Urinary bladder (tissue), 4 donors: Measurements from ENCODE around the gene NDC80. TPM values are rescaled to one million over a fixed set of nuclear protein-coding genes. Genes with fewer than 3 reads are reported as not detected.
A peak's percentile ranks its signal among the peaks of the same experiment; 100 is the strongest.

ENCODE experiments used
- DNase-seq: peaks from one replicate; pipeline ENCODE4 v3.0.0-alpha.2; 2015; ENCODE audit errors: extremely low spot score
- H3K27ac ChIP-seq: one replicate; pipeline ENCODE4 v1.5.1; 2013; ENCODE audit warnings: low read depth, mild to moderate bottlenecking, moderate library complexity
- H3K36me3 ChIP-seq: one replicate; pipeline ENCODE4 v1.6.1; 2013; ENCODE audit warnings: mild to moderate bottlenecking, moderate library complexity; ENCODE audit not compliant: insufficient read depth
- H3K4me1 ChIP-seq: one replicate; pipeline ENCODE4 v1.6.1; 2013; ENCODE audit warnings: mild to moderate bottlenecking, moderate library complexity; ENCODE audit not compliant: insufficient read depth
- H3K4me3 ChIP-seq: one replicate; pipeline ENCODE4 v1.5.1; 2013; ENCODE audit warnings: low read depth, low read length
- WGBS: extraction: QIAGEN DNeasy Blood & Tissue Kit; methylation state at CpG from one replicate; pipeline ENCODE4 v1.1.7; 2013; 5-methylcytosine and 5-hydroxymethylcytosine counted together
- polyA plus RNA-seq: library from polyadenylated mRNA; stranded (reverse); fragments of 200-250 nt; gene quantifications from one replicate; pipeline ENCODE4 v1.2.3, GENCODE V29; 2013
- total RNA-seq: library from RNA; depleted of rRNA; stranded (reverse); fragments of >200 nt; gene quantifications from one replicate; pipeline ENCODE4 v1.2.3, GENCODE V29; 2014
- donor health status: healthy with polysubstance abuse.
- donor health status: healthy.

NDC80 gene
- total and polyA plus RNA-seq, 2 donors, result 0.77 to 33.0 TPM

- DNase-seq, result peak; percentile 42
- WGBS, result 0% methylated on average over 16 of the region's 16 CpGs
- Histone ChIP-seq H3K4me1 (peaks cover 2% of the 10 kb centered on the region), H3K36me3 (no peaks in the 10 kb centered on the region), H3K4me3 (peak overlapping the region; percentile 60), H3K27ac (peak overlapping the region; percentile 94)
Measured at GRCh38 chr18:2570772-2571199, 571 bp upstream of the NDC80 start.

GRCh38 chr18:2572171-2572569 is 813 bp downstream of the NDC80 start:
- Histone ChIP-seq H3K27ac (no peak overlapping the region), H3K4me1 (peaks cover 2% of the 10 kb centered on the region), H3K4me3 (no peak overlapping the region), H3K36me3 (no peaks in the 10 kb centered on the region)
- no peak for DNase-seq
- WGBS, result 1% methylated on average over 1 of the region's 1 CpG

GRCh38 chr18:2572892-2573291 is 1.5 kb downstream of the NDC80 start:
- 18% methylated on average over 5 of the region's 5 CpGs for WGBS
- H3K36me3 ChIP-seq, result no peaks in the 10 kb centered on the region
- H3K4me3 ChIP-seq, result no peak overlapping the region
- H3K4me1 ChIP-seq, result peaks cover 2% of the 10 kb centered on the region
- DNase-seq, result no peak
- H3K27ac ChIP-seq, result no peak overlapping the region

GRCh38 chr18:2573408-2573807 is 2.1 kb downstream of the NDC80 start:
- DNase-seq, result no peak
- 32% methylated on average over 2 of the region's 2 CpGs for WGBS
- Histone ChIP-seq H3K27ac (no peak overlapping the region), H3K36me3 (no peaks in the 10 kb centered on the region), H3K4me1 (peaks cover 2% of the 10 kb centered on the region), H3K4me3 (no peak overlapping the region)

GRCh38 chr18:2587788-2588187 is 16.4 kb downstream of the NDC80 start:
- H3K36me3 ChIP-seq, result no peaks in the 10 kb centered on the region

GRCh38 chr18:2588666-2589344 is 17.4 kb downstream of the NDC80 start:
- no peaks in the 10 kb centered on the region for H3K36me3 ChIP-seq
- peak; percentile 33 for DNase-seq
- 46% methylated on average over 5 of the region's 5 CpGs for WGBS
- H3K4me1 ChIP-seq, result no peaks in the 10 kb centered on the region
- peak overlapping the region; percentile 38 for H3K27ac ChIP-seq
- no peak overlapping the region for H3K4me3 ChIP-seq

More at GRCh38 chr18:2587788-2588187, 16.4 kb downstream of the NDC80 start:
- WGBS, result 67% methylated on average over 3 of the region's 3 CpGs
- no peak overlapping the region for H3K4me3 ChIP-seq
- no peak for DNase-seq
- H3K4me1 ChIP-seq, result no peaks in the 10 kb centered on the region
- peak overlapping the region; percentile 10 for H3K27ac ChIP-seq

GRCh38 chr18:2589345-2590068 is 18.1 kb downstream of the NDC80 start:
- WGBS, result 77% methylated on average over 3 of the region's 3 CpGs
- H3K4me3 ChIP-seq, result no peak overlapping the region
- H3K4me1 ChIP-seq, result no peaks in the 10 kb centered on the region
- DNase-seq, result no peak
- H3K36me3 ChIP-seq, result no peaks in the 10 kb centered on the region
- H3K27ac ChIP-seq, result peak overlapping the region; percentile 61

- Histone ChIP-seq H3K4me3 (no peak overlapping the region), H3K36me3 (no peaks in the 10 kb centered on the region), H3K27ac (peak overlapping the region; percentile 61), H3K4me1 (no peaks in the 10 kb centered on the region)
- WGBS, result 73% methylated on average over 2 of the region's 2 CpGs
- no peak for DNase-seq
Measured at GRCh38 chr18:2590303-2590702, 18.9 kb downstream of the NDC80 start.

GRCh38 chr18:2597639-2598038 is 26.3 kb downstream of the NDC80 start:
- H3K4me1 ChIP-seq, result no peaks in the 10 kb centered on the region
- no peak overlapping the region for H3K27ac ChIP-seq
- H3K4me3 ChIP-seq, result no peak overlapping the region
- no peaks in the 10 kb centered on the region for H3K36me3 ChIP-seq
- no peak for DNase-seq
- 96% methylated on average over 5 of the region's 5 CpGs for WGBS

- no peak overlapping the region for H3K27ac ChIP-seq
- no peaks in the 10 kb centered on the region for H3K36me3 ChIP-seq
- H3K4me3 ChIP-seq, result no peak overlapping the region
- H3K4me1 ChIP-seq, result no peaks in the 10 kb centered on the region
- DNase-seq, result no peak
Measured at GRCh38 chr18:2602844-2603243, 31.5 kb downstream of the NDC80 start.

- no peaks in the 10 kb centered on the region for H3K4me1 ChIP-seq
- no peak overlapping the region for H3K4me3 ChIP-seq
- no peak for DNase-seq
- H3K36me3 ChIP-seq, result no peaks in the 10 kb centered on the region
- peak overlapping the region; percentile 23 for H3K27ac ChIP-seq
- 68% methylated on average over 2 of the region's 2 CpGs for WGBS
Measured at GRCh38 chr18:2606335-2606734, 35.0 kb downstream of the NDC80 start.

GRCh38 chr18:2609604-2610003 is 38.2 kb downstream of the NDC80 start:
- Histone ChIP-seq H3K4me3 (no peak overlapping the region), H3K36me3 (no peaks in the 10 kb centered on the region), H3K4me1 (no peaks in the 10 kb centered on the region), H3K27ac (no peak overlapping the region)
- DNase-seq, result no peak
- 95% methylated on average over 2 of the region's 2 CpGs for WGBS

- Histone ChIP-seq H3K4me3 (no peak overlapping the region), H3K27ac (no peak overlapping the region), H3K36me3 (peaks cover 2% of the 10 kb centered on the region), H3K4me1 (no peaks in the 10 kb centered on the region)
- 85% methylated on average over 5 of the region's 5 CpGs for WGBS
- DNase-seq, result no peak
Measured at GRCh38 chr18:2610549-2610948, 39.2 kb downstream of the NDC80 start.

- 79% methylated on average over 1 of the region's 1 CpG for whole genome bisulfite sequencing
- DNase-seq, result no peak
Measured at GRCh38 chr18:2612996-2613395, 41.6 kb downstream of the NDC80 start.

More at GRCh38 chr18:2612996-2613395, 41.6 kb downstream of the NDC80 start:
- H3K4me1 ChIP-seq, result no peaks in the 10 kb centered on the region
- no peak overlapping the region for H3K4me3 ChIP-seq
- H3K27ac ChIP-seq, result no peak overlapping the region
- H3K36me3 ChIP-seq, result peaks cover 2% of the 10 kb centered on the region
